GM13976 (cell line): Measurements from ENCODE around the gene SREBF1.

Experiments used
- DNase-seq: peaks from one replicate; pipeline ENCODE4 v3.0.0; 2012; ENCODE audit warnings: low spot score
- in situ Hi-C: fragments of 300-500 bp; cut with MboI; formaldehyde crosslinking; loops from one replicate; pipeline ENCODE4 v1.12.0; 2022; ENCODE audit warnings: low sequenced_read_pairs, mixed read lengths, inconsistent platforms; ENCODE audit not compliant: unreplicated experiment
- TF ChIP-seq, protein P1 (sequence below): IDR thresholded peaks from 2 replicates; pipeline ENCODE4 v1.5.1; 2012; ENCODE audit warnings: borderline replicate concordance, mild to moderate bottlenecking; ENCODE audit not compliant: insufficient read depth; ENCODE audit errors: extremely low read depth, missing control alignments, control extremely low read depth

Gene SREBF1

DNA sequence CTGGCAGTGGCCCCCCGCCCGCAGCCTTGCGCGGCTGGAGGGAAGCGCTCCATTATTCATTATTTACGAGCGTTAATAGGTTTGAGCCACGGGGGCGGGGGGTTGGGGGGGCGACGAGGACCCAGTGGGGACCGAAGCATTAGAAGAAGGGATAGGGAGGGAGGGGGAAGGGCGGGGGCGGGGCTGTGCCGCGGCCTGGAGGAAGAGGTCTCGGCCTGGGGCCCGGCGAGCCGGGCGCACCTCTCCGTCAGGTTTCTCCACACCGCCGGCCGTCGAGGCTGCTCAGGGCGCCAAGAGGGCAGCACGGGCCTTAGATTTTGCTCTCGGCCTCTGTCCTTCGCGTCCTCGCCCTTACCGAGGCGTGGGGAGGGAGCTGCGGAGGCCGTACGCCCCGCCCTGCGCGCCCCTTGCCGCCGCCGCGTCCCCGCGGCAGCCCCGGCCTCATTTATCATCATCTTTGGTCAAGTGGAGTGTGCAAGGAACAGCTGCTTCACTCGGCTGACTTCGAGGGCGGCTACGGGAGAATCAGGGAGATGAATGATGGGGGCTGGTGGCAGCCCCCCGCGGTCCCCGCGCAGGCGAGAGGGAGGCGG lies 54.2 kb downstream of the SREBF1 start:
- peak; percentile 65 for DNase-seq
- TF ChIP-seq, protein P1, sequence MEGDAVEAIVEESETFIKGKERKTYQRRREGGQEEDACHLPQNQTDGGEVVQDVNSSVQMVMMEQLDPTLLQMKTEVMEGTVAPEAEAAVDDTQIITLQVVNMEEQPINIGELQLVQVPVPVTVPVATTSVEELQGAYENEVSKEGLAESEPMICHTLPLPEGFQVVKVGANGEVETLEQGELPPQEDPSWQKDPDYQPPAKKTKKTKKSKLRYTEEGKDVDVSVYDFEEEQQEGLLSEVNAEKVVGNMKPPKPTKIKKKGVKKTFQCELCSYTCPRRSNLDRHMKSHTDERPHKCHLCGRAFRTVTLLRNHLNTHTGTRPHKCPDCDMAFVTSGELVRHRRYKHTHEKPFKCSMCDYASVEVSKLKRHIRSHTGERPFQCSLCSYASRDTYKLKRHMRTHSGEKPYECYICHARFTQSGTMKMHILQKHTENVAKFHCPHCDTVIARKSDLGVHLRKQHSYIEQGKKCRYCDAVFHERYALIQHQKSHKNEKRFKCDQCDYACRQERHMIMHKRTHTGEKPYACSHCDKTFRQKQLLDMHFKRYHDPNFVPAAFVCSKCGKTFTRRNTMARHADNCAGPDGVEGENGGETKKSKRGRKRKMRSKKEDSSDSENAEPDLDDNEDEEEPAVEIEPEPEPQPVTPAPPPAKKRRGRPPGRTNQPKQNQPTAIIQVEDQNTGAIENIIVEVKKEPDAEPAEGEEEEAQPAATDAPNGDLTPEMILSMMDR, result no peak
- in situ Hi-C loops, result no loop called here

DNA sequence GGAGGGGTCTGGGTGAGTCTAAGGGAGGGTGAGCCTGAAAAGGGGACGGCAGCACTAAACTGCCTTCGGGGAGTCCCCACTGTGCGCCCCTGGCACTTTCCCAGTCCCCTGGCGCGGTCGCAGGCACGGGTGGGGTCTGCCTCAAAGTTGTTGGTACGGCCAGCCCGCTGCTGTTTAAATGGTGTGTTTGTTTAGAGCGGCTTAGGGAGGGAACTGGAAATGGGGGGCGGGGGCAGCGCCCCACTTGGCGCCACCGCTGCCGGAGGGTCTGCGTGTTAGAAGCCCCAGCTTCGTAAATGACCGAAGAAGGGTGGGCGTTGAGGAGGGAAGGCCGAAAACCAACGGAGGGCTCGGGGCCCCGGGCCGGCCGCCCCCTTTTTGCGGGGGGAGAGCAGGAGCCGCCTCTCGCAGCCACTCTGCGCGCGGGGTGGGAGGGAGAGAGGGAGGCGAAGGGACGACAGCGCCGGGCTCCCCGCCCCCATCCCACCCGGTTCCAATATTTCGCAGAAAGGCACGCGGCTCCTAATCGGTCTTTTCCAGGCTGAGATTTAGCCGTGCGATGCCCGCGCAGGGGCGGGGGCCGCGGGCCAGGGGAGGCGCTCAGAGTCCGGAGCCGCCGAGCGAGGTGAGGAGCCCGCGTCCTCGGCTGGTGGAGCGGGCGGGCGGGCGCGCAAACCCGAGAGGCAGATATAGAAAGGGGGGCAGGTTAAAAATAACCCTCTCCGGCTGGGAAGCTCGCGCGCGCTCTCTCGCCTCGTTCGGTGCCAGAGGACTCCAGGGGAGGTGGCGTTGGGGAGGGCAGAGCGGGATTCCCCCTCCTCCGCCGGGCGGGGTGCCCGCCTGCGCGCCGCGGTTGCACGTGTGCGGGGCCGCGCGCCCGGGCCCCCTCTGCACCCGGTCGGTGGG lies 54.9 kb downstream of the SREBF1 start:
- TF ChIP-seq, protein P1, result no peak
- in situ Hi-C loops, result no loop called here
- no peak for DNase-seq

DNA sequence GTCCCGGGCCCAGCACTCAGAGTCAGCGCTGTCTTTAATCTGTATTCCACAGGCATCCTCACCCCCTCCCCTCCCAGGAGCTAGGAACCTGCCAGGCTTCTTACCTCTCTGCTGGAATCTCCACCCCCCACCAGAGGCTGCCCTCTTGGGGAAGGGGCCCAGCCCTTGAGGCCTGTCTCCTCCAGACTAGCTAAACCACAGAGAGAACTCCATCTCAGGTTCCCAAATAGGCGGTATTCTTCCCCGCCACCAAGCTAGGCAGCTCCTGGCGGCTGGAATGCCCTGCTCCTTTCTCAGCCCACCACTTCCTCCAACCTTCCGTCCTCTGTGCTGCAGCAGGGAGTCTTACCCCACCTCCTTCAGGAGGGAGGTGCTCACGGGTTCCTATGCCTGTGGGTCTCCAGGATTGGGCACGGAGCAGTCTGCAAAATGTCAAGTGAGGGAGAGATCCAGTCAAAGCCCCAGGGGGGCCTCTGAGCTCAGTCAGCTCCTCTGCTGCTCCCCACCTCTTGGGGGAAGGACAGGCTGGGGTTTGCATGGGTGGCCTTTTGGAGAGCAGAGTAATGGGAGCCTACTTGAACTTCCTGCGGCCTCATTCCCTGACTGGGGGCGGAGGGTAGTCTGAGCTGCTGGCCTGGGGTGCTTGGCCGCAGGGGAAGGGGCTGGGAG lies 55.7 kb downstream of the SREBF1 start:
- in situ Hi-C loops, result no loop called here
- TF ChIP-seq, protein P1, result no peak
- no peak for DNase-seq

DNA sequence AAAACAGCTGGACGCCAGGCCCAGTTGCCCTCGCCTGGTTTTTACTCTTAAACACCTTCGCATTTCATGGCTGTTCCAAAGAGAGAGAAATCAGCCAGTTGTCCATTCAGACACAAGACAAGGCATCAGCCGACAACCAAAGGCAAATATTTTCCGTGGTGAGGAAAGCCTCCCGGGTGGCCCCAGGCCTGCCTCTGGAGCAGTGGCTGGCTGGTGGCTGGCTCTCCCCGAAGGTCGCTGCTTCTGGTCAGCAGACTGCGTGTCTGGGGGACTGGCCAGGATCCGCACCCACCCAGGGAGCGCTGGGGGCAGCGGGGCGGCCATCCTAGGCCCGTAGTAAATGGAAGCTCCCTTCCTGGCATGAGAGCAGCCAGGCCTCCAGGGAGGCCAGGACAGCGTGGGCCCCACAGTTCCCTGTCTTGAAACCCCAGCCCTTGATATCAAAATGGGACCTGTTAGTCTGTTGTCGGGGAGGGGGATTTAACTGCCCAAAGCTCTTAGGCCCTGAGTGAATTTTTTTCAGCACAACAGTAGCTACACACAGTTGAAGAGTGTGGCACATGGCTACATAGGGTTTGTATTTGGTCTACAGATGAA lies 57.7 kb downstream of the SREBF1 start:
- no peak for DNase-seq
- in situ Hi-C loops, result no loop called here
- TF ChIP-seq, protein P1, result no peak

DNA sequence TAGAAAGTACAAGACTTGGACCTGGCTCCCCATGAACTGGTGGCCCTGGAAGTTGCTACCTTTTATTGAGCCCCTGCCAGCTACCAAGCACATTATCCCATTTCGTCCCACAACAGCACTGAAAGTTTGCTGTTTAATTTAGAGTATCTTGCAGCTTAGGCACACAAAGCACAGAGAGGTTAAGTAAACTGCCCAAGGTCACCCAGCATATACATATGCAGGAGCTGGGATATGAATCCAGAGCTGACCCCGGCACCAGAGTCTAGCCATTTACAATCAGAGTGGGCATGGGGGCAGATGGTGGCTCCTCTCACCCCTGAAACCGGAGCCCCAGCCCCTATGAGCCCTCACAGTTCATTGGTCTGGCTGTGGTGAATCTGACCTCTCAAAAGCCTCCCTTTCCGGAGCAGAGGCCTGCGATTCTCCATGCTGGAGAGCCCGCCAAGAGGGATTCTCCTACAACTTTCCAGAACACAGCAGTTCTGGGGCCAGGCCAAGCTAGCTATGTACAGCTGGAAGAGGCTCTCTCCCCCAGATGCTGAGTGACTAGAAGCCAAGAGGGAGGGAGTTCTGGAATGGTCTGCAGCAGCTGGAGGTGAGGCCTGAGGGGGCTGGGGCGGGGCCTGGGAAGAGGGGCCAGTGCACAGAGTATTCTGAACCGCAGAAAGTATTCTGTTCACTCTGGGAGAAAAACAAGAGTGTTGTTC lies 58.3 kb downstream of the SREBF1 start:
- no peak for DNase-seq
- TF ChIP-seq, protein P1, result no peak
- in situ Hi-C loops, result no loop called here

DNA sequence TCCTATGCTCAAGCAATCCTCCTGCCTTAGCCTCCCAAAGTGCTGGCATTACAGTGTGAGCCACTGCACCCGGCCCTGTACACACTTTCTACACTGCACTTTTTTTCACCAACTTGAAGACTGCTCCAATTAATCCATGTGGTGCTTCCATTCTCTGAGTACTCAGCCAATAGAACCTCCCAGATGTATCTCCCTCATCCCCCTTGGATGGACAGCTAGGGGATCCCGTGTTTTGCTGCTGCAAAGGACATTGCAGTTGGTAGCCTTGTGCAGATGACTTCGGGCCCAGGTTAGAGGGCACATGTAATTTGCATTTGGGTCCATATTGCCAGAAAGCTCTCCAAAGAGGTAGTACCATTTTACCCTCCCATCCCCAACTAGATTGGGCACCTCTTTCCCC lies 59.9 kb downstream of the SREBF1 start:
- in situ Hi-C loops, result no loop called here
- TF ChIP-seq, protein P1, result no peak
- DNase-seq, result no peak
